NCI-H748 (cell line): ENCODE results near the gene FASTKD2.
"Not testable (repeated sequence)": the region's sequence is repeated elsewhere in the genome, so short reads cannot be mapped to it uniquely, and the experiment has no call there.

Source experiments
- DNase-seq: peaks from one replicate; lab custom pipeline; 2025; ENCODE audit not compliant: unreplicated experiment; lab: John Stamatoyannopoulos, UW

FASTKD2 gene

GRCh38 chr2:206790311-206790935, 25.0 kb downstream of the FASTKD2 start:
- DNase-seq, result no peak

- DNase-seq, result no peak
These were observed 27.2 kb downstream of the FASTKD2 start for GRCh38 chr2:206792645-206793044.

- DNase-seq, result no peak
These were observed 32.0 kb downstream of the FASTKD2 start for GRCh38 chr2:206797376-206797775.

- no peak for DNase-seq
These were observed 32.6 kb downstream of the FASTKD2 start for GRCh38 chr2:206798000-206798399.

GRCh38 chr2:206799083-206799482, 33.7 kb downstream of the FASTKD2 start:
- DNase-seq, result no peak

GRCh38 chr2:206800506-206801417, 35.4 kb downstream of the FASTKD2 start:
- peak; percentile 76 for DNase-seq

GRCh38 chr2:206801418-206802189, 36.2 kb downstream of the FASTKD2 start:
- peak; percentile 50 for DNase-seq

GRCh38 chr2:206802654-206803514, 37.5 kb downstream of the FASTKD2 start:
- DNase-seq, result no peak

GRCh38 chr2:206804326-206804725, 38.9 kb downstream of the FASTKD2 start:
- DNase-seq, result no peak

GRCh38 chr2:206805887-206806607, 40.6 kb downstream of the FASTKD2 start:
- no peak for DNase-seq

- DNase-seq, result not testable (repeated sequence)
These were observed 42.2 kb downstream of the FASTKD2 start for GRCh38 chr2:206807624-206808023.

- DNase-seq, result not testable (repeated sequence)
These were observed 47.1 kb downstream of the FASTKD2 start for GRCh38 chr2:206812471-206812870.

GRCh38 chr2:206814498-206814897, 49.1 kb downstream of the FASTKD2 start:
- DNase-seq, result no peak

- DNase-seq, result no peak
These were observed 55.4 kb downstream of the FASTKD2 start for GRCh38 chr2:206820807-206821206.

GRCh38 chr2:206823178-206823577, 57.8 kb downstream of the FASTKD2 start:
- peak; percentile 13 for DNase-seq

GRCh38 chr2:206824087-206824618, 58.7 kb downstream of the FASTKD2 start:
- no peak for DNase-seq

GRCh38 chr2:206824993-206825392, 59.6 kb downstream of the FASTKD2 start:
- no peak for DNase-seq

GRCh38 chr2:206831442-206831995, 66.1 kb downstream of the FASTKD2 start:
- no peak for DNase-seq

- DNase-seq, result no peak
These were observed 67.5 kb downstream of the FASTKD2 start for GRCh38 chr2:206832873-206833272.
